ENCODE measurements around the gene YRDC. TPM values are rescaled to one million over a fixed set of nuclear protein-coding genes. Genes with fewer than 3 reads are reported as not detected.

Gene YRDC
- total and polyA plus RNA-seq, 2 of the 13 experiments (the other 11 are each of a cell fraction or from before 2014, with no cell fraction given): 27.5 to 29.2 TPM

DNA sequence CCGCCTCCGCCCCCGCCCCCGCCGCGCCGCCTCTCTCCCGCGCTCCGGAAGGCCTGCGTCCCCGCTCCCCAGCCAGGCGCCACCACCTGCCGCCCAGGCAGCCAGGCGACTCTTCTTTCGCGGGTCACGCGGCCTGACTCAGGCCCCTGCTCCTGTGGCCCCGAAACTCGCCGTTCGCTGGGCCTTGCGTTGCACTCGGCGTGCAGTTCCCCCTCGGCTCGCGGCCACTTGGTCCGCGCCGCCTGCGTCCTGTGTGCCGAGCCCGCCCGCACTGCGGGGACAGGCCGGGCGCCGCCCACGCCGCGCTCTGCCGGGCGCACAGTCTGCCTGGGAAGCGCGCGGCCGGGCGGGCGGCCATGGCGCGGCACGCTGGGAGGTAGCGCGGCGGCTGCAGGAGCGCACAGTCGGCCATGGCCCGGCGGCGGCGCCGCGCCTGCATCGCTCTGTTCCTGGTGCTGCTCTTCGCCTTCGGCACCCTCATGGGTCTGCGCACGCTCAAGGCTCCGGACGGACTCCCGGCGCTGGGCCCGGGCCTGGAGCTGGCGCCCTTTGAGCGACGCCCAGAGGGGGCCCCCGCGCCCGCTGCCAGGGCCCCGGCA is 14.1 kb downstream of the YRDC start, which contains the start of gene MANEAL (continued):
- TF ChIP-seq, protein P1, sequence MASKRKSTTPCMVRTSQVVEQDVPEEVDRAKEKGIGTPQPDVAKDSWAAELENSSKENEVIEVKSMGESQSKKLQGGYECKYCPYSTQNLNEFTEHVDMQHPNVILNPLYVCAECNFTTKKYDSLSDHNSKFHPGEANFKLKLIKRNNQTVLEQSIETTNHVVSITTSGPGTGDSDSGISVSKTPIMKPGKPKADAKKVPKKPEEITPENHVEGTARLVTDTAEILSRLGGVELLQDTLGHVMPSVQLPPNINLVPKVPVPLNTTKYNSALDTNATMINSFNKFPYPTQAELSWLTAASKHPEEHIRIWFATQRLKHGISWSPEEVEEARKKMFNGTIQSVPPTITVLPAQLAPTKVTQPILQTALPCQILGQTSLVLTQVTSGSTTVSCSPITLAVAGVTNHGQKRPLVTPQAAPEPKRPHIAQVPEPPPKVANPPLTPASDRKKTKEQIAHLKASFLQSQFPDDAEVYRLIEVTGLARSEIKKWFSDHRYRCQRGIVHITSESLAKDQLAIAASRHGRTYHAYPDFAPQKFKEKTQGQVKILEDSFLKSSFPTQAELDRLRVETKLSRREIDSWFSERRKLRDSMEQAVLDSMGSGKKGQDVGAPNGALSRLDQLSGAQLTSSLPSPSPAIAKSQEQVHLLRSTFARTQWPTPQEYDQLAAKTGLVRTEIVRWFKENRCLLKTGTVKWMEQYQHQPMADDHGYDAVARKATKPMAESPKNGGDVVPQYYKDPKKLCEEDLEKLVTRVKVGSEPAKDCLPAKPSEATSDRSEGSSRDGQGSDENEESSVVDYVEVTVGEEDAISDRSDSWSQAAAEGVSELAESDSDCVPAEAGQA (IDR thresholded peaks at IDR 0.05; ENCODE audit: low read depth): no peak
- TF ChIP-seq, protein P1 (CRISPR knock-in tag; IDR thresholded peaks at IDR 0.05; ENCODE audit: borderline replicate concordance): peak; percentile 76; the same call in 1 of the 2 replicates
- TF ChIP-seq, protein P2, sequence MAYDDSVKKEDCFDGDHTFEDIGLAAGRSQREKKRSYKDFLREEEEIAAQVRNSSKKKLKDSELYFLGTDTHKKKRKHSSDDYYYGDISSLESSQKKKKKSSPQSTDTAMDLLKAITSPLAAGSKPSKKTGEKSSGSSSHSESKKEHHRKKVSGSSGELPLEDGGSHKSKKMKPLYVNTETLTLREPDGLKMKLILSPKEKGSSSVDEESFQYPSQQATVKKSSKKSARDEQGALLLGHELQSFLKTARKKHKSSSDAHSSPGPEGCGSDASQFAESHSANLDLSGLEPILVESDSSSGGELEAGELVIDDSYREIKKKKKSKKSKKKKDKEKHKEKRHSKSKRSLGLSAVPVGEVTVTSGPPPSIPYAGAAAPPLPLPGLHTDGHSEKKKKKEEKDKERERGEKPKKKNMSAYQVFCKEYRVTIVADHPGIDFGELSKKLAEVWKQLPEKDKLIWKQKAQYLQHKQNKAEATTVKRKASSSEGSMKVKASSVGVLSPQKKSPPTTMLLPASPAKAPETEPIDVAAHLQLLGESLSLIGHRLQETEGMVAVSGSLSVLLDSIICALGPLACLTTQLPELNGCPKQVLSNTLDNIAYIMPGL (CRISPR knock-in tag; IDR thresholded peaks at IDR 0.05; ENCODE audit: borderline replicate concordance in 1 of 2, low read depth in 1 of 2): no peak
- TF ChIP-seq, protein P3, sequence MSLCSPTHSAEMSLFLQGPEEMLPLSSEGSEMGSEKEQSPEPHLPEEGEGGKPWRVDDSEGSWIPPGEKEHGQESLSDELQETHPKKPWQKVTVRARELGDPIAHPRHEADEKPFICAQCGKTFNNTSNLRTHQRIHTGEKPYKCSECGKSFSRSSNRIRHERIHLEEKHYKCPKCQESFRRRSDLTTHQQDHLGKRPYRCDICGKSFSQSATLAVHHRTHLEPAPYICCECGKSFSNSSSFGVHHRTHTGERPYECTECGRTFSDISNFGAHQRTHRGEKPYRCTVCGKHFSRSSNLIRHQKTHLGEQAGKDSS (CRISPR knock-in tag; IDR thresholded peaks at IDR 0.05; ENCODE audit: borderline replicate concordance, low read depth): no peak
- TF ChIP-seq ZNF430 (CRISPR knock-in tag; IDR thresholded peaks at IDR 0.05) (peak; percentile 41; the same call in 1 of the 2 replicates), MTF2 (CRISPR knock-in tag; IDR thresholded peaks at IDR 0.05; ENCODE audit: borderline replicate concordance) (no peak), TEAD3 (CRISPR knock-in tag; optimal IDR thresholded peaks at IDR 0.05; ENCODE audit: borderline replicate concordance) (no peak), AGO2 (optimal IDR thresholded peaks at IDR 0.05; ENCODE audit: low read depth, low read length) (no peak), TARDBP (CRISPR knock-in tag; IDR thresholded peaks at IDR 0.05) (0 out of 2 replicates have a peak, but pooled peaks have one; percentile 11), EEA1 (CRISPR knock-in tag; IDR thresholded peaks at IDR 0.05; ENCODE audit: borderline replicate concordance) (no peak; the same call in 1 of the 2 replicates), CREB1 (IDR thresholded peaks at IDR 0.05) (no peak), CREB1 (CRISPR knock-in tag; IDR thresholded peaks at IDR 0.05) (no peak)
- TF ChIP-seq, protein P4, sequence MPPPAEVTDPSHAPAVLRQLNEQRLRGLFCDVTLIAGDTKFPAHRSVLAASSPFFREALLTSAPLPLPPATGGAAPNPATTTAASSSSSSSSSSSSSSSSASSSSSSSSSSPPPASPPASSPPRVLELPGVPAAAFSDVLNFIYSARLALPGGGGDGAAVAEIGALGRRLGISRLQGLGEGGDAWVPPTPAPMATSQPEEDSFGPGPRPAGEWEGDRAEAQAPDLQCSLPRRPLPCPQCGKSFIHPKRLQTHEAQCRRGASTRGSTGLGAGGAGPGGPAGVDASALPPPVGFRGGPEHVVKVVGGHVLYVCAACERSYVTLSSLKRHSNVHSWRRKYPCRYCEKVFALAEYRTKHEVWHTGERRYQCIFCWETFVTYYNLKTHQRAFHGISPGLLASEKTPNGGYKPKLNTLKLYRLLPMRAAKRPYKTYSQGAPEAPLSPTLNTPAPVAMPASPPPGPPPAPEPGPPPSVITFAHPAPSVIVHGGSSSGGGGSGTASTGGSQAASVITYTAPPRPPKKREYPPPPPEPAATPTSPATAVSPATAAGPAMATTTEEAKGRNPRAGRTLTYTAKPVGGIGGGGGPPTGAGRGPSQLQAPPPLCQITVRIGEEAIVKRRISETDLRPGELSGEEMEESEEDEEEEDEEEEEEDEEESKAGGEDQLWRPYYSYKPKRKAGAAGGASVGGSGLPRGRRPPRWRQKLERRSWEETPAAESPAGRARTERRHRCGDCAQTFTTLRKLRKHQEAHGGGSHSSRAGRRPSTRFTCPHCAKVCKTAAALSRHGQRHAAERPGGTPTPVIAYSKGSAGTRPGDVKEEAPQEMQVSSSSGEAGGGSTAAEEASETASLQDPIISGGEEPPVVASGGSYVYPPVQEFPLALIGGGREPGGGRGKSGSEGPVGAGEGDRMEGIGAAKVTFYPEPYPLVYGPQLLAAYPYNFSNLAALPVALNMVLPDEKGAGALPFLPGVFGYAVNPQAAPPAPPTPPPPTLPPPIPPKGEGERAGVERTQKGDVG (CRISPR knock-in tag; IDR thresholded peaks at IDR 0.05; ENCODE audit: borderline replicate concordance): no peak
- TF ChIP-seq, protein P5, sequence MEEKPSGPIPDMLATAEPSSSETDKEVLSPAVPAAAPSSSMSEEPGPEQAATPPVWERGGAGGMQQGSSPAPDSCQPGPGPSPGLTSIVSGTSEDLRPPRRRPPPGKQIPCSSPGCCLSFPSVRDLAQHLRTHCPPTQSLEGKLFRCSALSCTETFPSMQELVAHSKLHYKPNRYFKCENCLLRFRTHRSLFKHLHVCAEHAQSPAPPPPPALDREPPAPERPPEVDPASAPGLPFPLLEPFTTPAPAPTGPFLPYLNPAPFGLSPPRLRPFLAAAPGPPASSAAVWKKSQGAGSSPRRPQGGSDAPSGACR (CRISPR knock-in tag; IDR thresholded peaks at IDR 0.05): no peak

Data from HepG2 (cell line).